Upper lobe of left lung (tissue), 6 donors: Measurements from ENCODE around the gene FAM83B. TPM values are rescaled to one million over a fixed set of nuclear protein-coding genes. Genes with fewer than 3 reads are reported as not detected.

Source experiments
- ATAC-seq, 2 donors: fragments of 200-7000 bp; cut with Tn5 transposase; one replicate each; pipeline ENCODE4 v1.9.1; 2022; ENCODE audit warnings: mild to moderate bottlenecking in 2 of 2, moderate library complexity in 2 of 2; ENCODE audit not compliant: low FRiP score in 2 of 2
- DNase-seq, 2 donors: peaks; one replicate each; pipeline ENCODE4 v3.0.0-alpha.2; 2019 to 2020
- H3K27ac ChIP-seq, 4 donors: fragments of 200-600 bp; sonication (generic); one replicate each; pipeline ENCODE4 v1.5.1; 2016 to 2019
- H3K27me3 ChIP-seq, 4 donors: fragments of 200-600 bp; sonication (generic); one replicate each; pipeline ENCODE4 v1.5.1; 2017 to 2019
- H3K36me3 ChIP-seq, 4 donors: fragments of 200-600 bp; sonication (generic); one replicate each; pipeline ENCODE4 v1.5.1; 2016 to 2019
- H3K4me1 ChIP-seq, 4 donors: fragments of 200-600 bp; sonication (generic); one replicate each; pipeline ENCODE4 v1.5.1; 2018 to 2019
- H3K4me3 ChIP-seq, 4 donors: fragments of 200-600 bp; sonication (generic); one replicate each; pipeline ENCODE4 v1.5.1; 2017 to 2019; ENCODE audit warnings: mild to moderate bottlenecking in 2 of 4, moderate library complexity in 1 of 4
- H3K9me3 ChIP-seq, 4 donors: fragments of 200-600 bp; sonication (generic); one replicate each; pipeline ENCODE4 v1.5.1; 2018 to 2019
- CTCF ChIP-seq, 6 experiments: fragments of 450-650 bp in 4 of 6; fragments of 200-600 bp in 2 of 6; sonication (generic) in 2 of 6; IDR thresholded peaks; one replicate each; pipeline ENCODE4 v1.5.1; 2016 to 2019; ENCODE audit warnings: antibody characterized with exemption in 6 of 6
- EP300 ChIP-seq, 4 donors: sonication (generic); formaldehyde crosslinking; IDR thresholded peaks; one replicate each; pipeline ENCODE4 v1.5.1; 2017; ENCODE audit warnings: antibody characterized with exemption in 4 of 4, control low read depth in 2 of 4
- POLR2A ChIP-seq, 4 donors: fragments of 450-650 bp; IDR thresholded peaks; one replicate each; pipeline ENCODE4 v1.5.1; 2016 to 2017; ENCODE audit warnings: antibody characterized with exemption in 4 of 4, mild to moderate bottlenecking in 2 of 4
- POLR2AphosphoS5 ChIP-seq, 2 donors: sonication (generic); formaldehyde crosslinking; IDR thresholded peaks; one replicate each; pipeline ENCODE4 v1.5.1; 2017; ENCODE audit warnings: antibody characterized with exemption in 2 of 2
- WGBS, 2 donors: methylation state at CpG; one replicate each; pipeline ENCODE4 v1.1.5; 2017 to 2018; 5-methylcytosine and 5-hydroxymethylcytosine counted together
- total RNA-seq, 6 donors: library from RNA; depleted of rRNA in 4 of 6; stranded (reverse); fragments of >200 nt in 4 of 6; gene quantifications; one replicate each; pipeline versions ENCODE4 v1.1.0 to v1.2.1, GENCODE V29; 2016 to 2021
- donor health status: DM: no; HTN: no; CAD: no; lungs with moderate emphysema.
- donor health status: DM: no; HTN: yes; CAD: no; lungs with severe emphysema.

FAM83B gene
- total RNA-seq, 6 donors from 2014 or later: 0.29 to 1.5 (median 0.73) TPM; not detected in 2

- DNase-seq: no peak
- ATAC-seq: no peak
- WGBS, 2 donors: 83 to 86% methylated on average over 4 of the region's 4 CpGs
- Histone ChIP-seq H3K36me3 (no peaks in the 10 kb centered on the region), H3K27me3 (no peaks in the 10 kb centered on the region), H3K27ac (no peak overlapping the region), H3K4me3 (no peak overlapping the region), H3K9me3 (no peaks in the 10 kb centered on the region), H3K4me1 (no peaks in the 10 kb centered on the region)
- TF ChIP-seq POLR2AphosphoS5 (IDR thresholded peaks at IDR 0.05): no peak
- no peak for TF ChIP-seq POLR2A (IDR thresholded peaks at IDR 0.05)
- no peak for TF ChIP-seq CTCF (IDR thresholded peaks at IDR 0.05)
Measured at GRCh38 chr6:54886932-54887584, 40.5 kb downstream of the FAM83B start.

GRCh38 chr6:54891536-54891935, 45.0 kb downstream of the FAM83B start:
- 68 to 81% methylated on average over 1 of the region's 1 CpG for WGBS, 2 donors
- H3K4me1 ChIP-seq: no peaks in the 10 kb centered on the region
- no peak overlapping the region for H3K4me3 ChIP-seq
- H3K27me3 ChIP-seq: no peaks in the 10 kb centered on the region
- no peak for ATAC-seq
- H3K9me3 ChIP-seq: no peaks in the 10 kb centered on the region
- H3K27ac ChIP-seq: no peak overlapping the region
- DNase-seq: no peak
- TF ChIP-seq CTCF (IDR thresholded peaks at IDR 0.05) (no peak), POLR2AphosphoS5 (IDR thresholded peaks at IDR 0.05) (no peak), EP300 (IDR thresholded peaks at IDR 0.05) (no peak), POLR2A (IDR thresholded peaks at IDR 0.05) (no peak)
- H3K36me3 ChIP-seq: no peaks in the 10 kb centered on the region

- DNase-seq (no peak), ATAC-seq (no peak)
- H3K27me3 ChIP-seq: no peaks in the 10 kb centered on the region
- H3K4me3 ChIP-seq: no peak overlapping the region
- H3K36me3 ChIP-seq: no peaks in the 10 kb centered on the region
- no peaks in the 10 kb centered on the region for H3K4me1 ChIP-seq
- WGBS, 2 donors: 93 to 95% methylated on average over 1 of the region's 1 CpG
- no peak for TF ChIP-seq CTCF (IDR thresholded peaks at IDR 0.05)
- TF ChIP-seq POLR2AphosphoS5 (IDR thresholded peaks at IDR 0.05): no peak
- no peak for TF ChIP-seq EP300 (IDR thresholded peaks at IDR 0.05)
- no peak overlapping the region for H3K27ac ChIP-seq
- H3K9me3 ChIP-seq: no peaks in the 10 kb centered on the region
Measured at GRCh38 chr6:54892831-54893230, 46.3 kb downstream of the FAM83B start.

GRCh38 chr6:54893818-54894217, 47.2 kb downstream of the FAM83B start:
- H3K9me3 ChIP-seq: no peaks in the 10 kb centered on the region
- no peak overlapping the region for H3K4me3 ChIP-seq
- TF ChIP-seq POLR2A (IDR thresholded peaks at IDR 0.05) (no peak), EP300 (IDR thresholded peaks at IDR 0.05) (no peak), CTCF (IDR thresholded peaks at IDR 0.05) (no peak), POLR2AphosphoS5 (IDR thresholded peaks at IDR 0.05) (no peak)
- ATAC-seq (no peak), DNase-seq (no peak)
- H3K4me1 ChIP-seq: no peaks in the 10 kb centered on the region
- WGBS, 2 donors: 56 to 69% methylated on average over 1 of the region's 1 CpG
- no peak overlapping the region for H3K27ac ChIP-seq
- no peaks in the 10 kb centered on the region for H3K36me3 ChIP-seq
- no peaks in the 10 kb centered on the region for H3K27me3 ChIP-seq

- TF ChIP-seq POLR2A (IDR thresholded peaks at IDR 0.05) (no peak), CTCF (IDR thresholded peaks at IDR 0.05) (no peak), EP300 (IDR thresholded peaks at IDR 0.05) (no peak), POLR2AphosphoS5 (IDR thresholded peaks at IDR 0.05) (no peak)
- Histone ChIP-seq H3K4me3 (no peak overlapping the region), H3K9me3 (no peaks in the 10 kb centered on the region), H3K36me3 (no peaks in the 10 kb centered on the region), H3K27ac (no peak overlapping the region), H3K4me1 (no peaks in the 10 kb centered on the region), H3K27me3 (no peaks in the 10 kb centered on the region)
- 70 to 82% methylated on average over 3 of the region's 3 CpGs for WGBS, 2 donors
- no peak for ATAC-seq
- no peak for DNase-seq
Measured at GRCh38 chr6:54896302-54896701, 49.7 kb downstream of the FAM83B start.
